IMR-90 (cell line): ENCODE measurements around the gene NGEF. TPM values are rescaled to one million over a fixed set of nuclear protein-coding genes. Genes with fewer than 3 reads are reported as not detected.

Experiments used
- ATAC-seq: fragments of 200-7000 bp; cut with Tn5 transposase; 2 replicates; pipeline ENCODE4 v1.9.1; 2020; ENCODE audit warnings: low read depth, mild to moderate bottlenecking, moderate library complexity
- BruUV-seq: library from RNA; stranded (reverse); fragments of 400-500 nt; replicated peaks from 2 replicates; lab custom pipeline; 2021; lab: Mats Ljungman, UMichigan
- CTCF ChIA-PET: fragments of 300-600 bp; formaldehyde crosslinking; extraction: SDS; loops from one replicate; lab custom pipeline; 2021; ENCODE audit warnings: antibody characterized with exemption; lab: Yijun Ruan, JAX
- POLR2A ChIA-PET: fragments of 300-600 bp; sonication (Branson Sonifier 250); formaldehyde crosslinking; loops from one replicate; lab custom pipeline; 2022; ENCODE audit warnings: antibody characterized with exemption; ENCODE audit not compliant: unreplicated experiment; lab: Charles Lee
- DNase-seq: peaks from one replicate; pipeline ENCODE4 v3.0.0; 2013
- H2AFZ ChIP-seq: replicated peaks from 2 replicates; pipeline ENCODE3; 2013; ENCODE audit warnings: low read length, mild to moderate bottlenecking; ENCODE audit not compliant: poor library complexity
- H2AK5ac ChIP-seq: 2 replicates; pipeline ENCODE4 v1.6.1; 2013; ENCODE audit warnings: low read depth, low read length, inconsistent platforms
- H2AK9ac ChIP-seq: replicated peaks from 2 replicates; pipeline ENCODE3; 2013; ENCODE audit warnings: mild to moderate bottlenecking, low read depth, low read length, moderate library complexity; ENCODE audit not compliant: poor library complexity
- H2BK120ac ChIP-seq: 2 replicates; pipeline ENCODE4 v1.6.1; 2013; ENCODE audit warnings: low read depth, low read length, inconsistent platforms
- H2BK15ac ChIP-seq: 3 replicates; pipeline ENCODE4 v1.6.1; 2013; ENCODE audit warnings: low read depth, low read length, inconsistent platforms
- H2BK20ac ChIP-seq: 2 replicates; pipeline ENCODE4 v1.6.1; 2013; ENCODE audit warnings: low read depth, mild to moderate bottlenecking, inconsistent platforms, low read length, moderate library complexity
- H2BK5ac ChIP-seq: 2 replicates; pipeline ENCODE4 v1.6.1; 2013; ENCODE audit warnings: mild to moderate bottlenecking, low read depth, low read length, inconsistent platforms; ENCODE audit not compliant: poor library complexity, severe bottlenecking
- H3K14ac ChIP-seq: replicated peaks from 2 replicates; pipeline ENCODE4 v1.6.1; 2013; ENCODE audit warnings: low read depth, low read length, inconsistent platforms
- H3K18ac ChIP-seq: 2 replicates; pipeline ENCODE4 v1.6.1; 2013; ENCODE audit warnings: low read depth, low read length, control low read depth
- H3K23ac ChIP-seq: 2 replicates; pipeline ENCODE4 v1.6.1; 2013; ENCODE audit warnings: low read depth, low read length, inconsistent platforms
- H3K27ac ChIP-seq: 2 replicates; pipeline ENCODE4 v1.5.1; 2013; ENCODE audit warnings: mild to moderate bottlenecking, control low read depth, low read length; ENCODE audit not compliant: insufficient read depth
- H3K27me3 ChIP-seq: 2 replicates; pipeline ENCODE4 v1.6.1; 2013; ENCODE audit warnings: low read length; ENCODE audit not compliant: control insufficient read depth, insufficient read depth
- H3K36me3 ChIP-seq: 2 replicates; pipeline ENCODE4 v1.6.1; 2013; ENCODE audit warnings: low read length, mixed read lengths; ENCODE audit not compliant: control insufficient read depth, insufficient read depth
- H3K4ac ChIP-seq: 2 replicates; pipeline ENCODE4 v1.6.1; 2013; ENCODE audit warnings: low read depth, low read length, inconsistent platforms
- H3K4me1 ChIP-seq: 2 replicates; pipeline ENCODE4 v1.6.1; 2013; ENCODE audit warnings: low read length, mixed read lengths; ENCODE audit not compliant: control insufficient read depth, insufficient read depth
- H3K4me2 ChIP-seq: 2 replicates; pipeline ENCODE4 v1.6.1; 2013; ENCODE audit warnings: low read depth, mild to moderate bottlenecking, control low read depth, low read length, moderate library complexity
- H3K4me3 ChIP-seq: 2 replicates; pipeline ENCODE4 v1.5.1; 2013; ENCODE audit warnings: low read depth, mild to moderate bottlenecking, control low read depth, low read length, moderate library complexity; ENCODE audit not compliant: insufficient read depth
- H3K56ac ChIP-seq: 2 replicates; pipeline ENCODE4 v1.6.1; 2013; ENCODE audit warnings: low read length, inconsistent platforms; ENCODE audit not compliant: insufficient read depth; ENCODE audit errors: extremely low read depth
- H3K79me1 ChIP-seq, 2 experiments: 2 replicates each; pipeline ENCODE4 v1.6.1; 2013; ENCODE audit warnings: low read length in 2 of 2, inconsistent platforms in 1 of 2, low read depth in 1 of 2
- H3K9ac ChIP-seq: 2 replicates; pipeline ENCODE4 v1.6.1; 2013; ENCODE audit warnings: low read depth, low read length, control low read depth
- H3K9me1 ChIP-seq: 2 replicates; pipeline ENCODE4 v1.6.1; 2013; ENCODE audit warnings: low read length, inconsistent platforms; ENCODE audit not compliant: insufficient read depth
- H3K9me3 ChIP-seq: 2 replicates; pipeline ENCODE4 v1.6.1; 2013; ENCODE audit warnings: low read length; ENCODE audit not compliant: control insufficient read depth, insufficient read depth
- H4K20me1 ChIP-seq: 2 replicates; pipeline ENCODE4 v1.6.1; 2013; ENCODE audit warnings: low read length, inconsistent platforms; ENCODE audit not compliant: insufficient read depth
- H4K5ac ChIP-seq: 2 replicates; pipeline ENCODE4 v1.6.1; 2013; ENCODE audit warnings: mild to moderate bottlenecking, low read depth, low read length, control low read depth
- H4K8ac ChIP-seq, 2 experiments: 2 replicates each; pipeline ENCODE4 v1.6.1; 2013; ENCODE audit warnings: low read depth in 2 of 2, low read length in 2 of 2, control low read depth in 1 of 2, inconsistent platforms in 1 of 2
- H4K91ac ChIP-seq: 2 replicates; pipeline ENCODE4 v1.6.1; 2013; ENCODE audit warnings: low read depth, low read length, inconsistent platforms; ENCODE audit not compliant: insufficient read depth
- BHLHE40 ChIP-seq: fragments of 150-350 bp; IDR thresholded peaks from 2 replicates; pipeline ENCODE4 v1.6.1; 2016; ENCODE audit warnings: mild to moderate bottlenecking, low read depth, low read length
- CEBPB ChIP-seq: IDR thresholded peaks from 2 replicates; pipeline ENCODE4 v1.6.1; 2012; ENCODE audit warnings: low read depth, low read length, improper control_type of control experiment
- CHD1 ChIP-seq: IDR thresholded peaks from 2 replicates; pipeline ENCODE4 v1.6.1; 2012; ENCODE audit warnings: low read depth, low read length, improper control_type of control experiment
- FOS ChIP-seq: fragments of 150-350 bp; IDR thresholded peaks from 2 replicates; pipeline ENCODE4 v1.6.1; 2016; ENCODE audit warnings: low read depth, low read length
- MAFK ChIP-seq: IDR thresholded peaks from 2 replicates; pipeline ENCODE4 v1.6.1; 2012; ENCODE audit warnings: low read depth, low read length, improper control_type of control experiment
- MAZ ChIP-seq: IDR thresholded peaks from 2 replicates; pipeline ENCODE4 v1.6.1; 2012; ENCODE audit warnings: low read depth, mild to moderate bottlenecking, low read length, improper control_type of control experiment, moderate library complexity, borderline replicate concordance
- MXI1 ChIP-seq: IDR thresholded peaks from 2 replicates; pipeline ENCODE4 v1.6.1; 2012; ENCODE audit warnings: low read depth, mild to moderate bottlenecking, low read length, moderate library complexity, borderline replicate concordance
- NFE2L2 ChIP-seq: fragments of 150-350 bp; IDR thresholded peaks from 2 replicates; pipeline ENCODE4 v1.6.1; 2016; ENCODE audit warnings: low read depth, mild to moderate bottlenecking, low read length
- POLR2A ChIP-seq: IDR thresholded peaks from 2 replicates; pipeline ENCODE4 v1.6.1; 2012; ENCODE audit warnings: mild to moderate bottlenecking, low read depth, low read length
- RAD21 ChIP-seq: IDR thresholded peaks from 2 replicates; pipeline ENCODE4 v1.6.1; 2012; ENCODE audit warnings: low read length, improper control_type of control experiment
- RCOR1 ChIP-seq: IDR thresholded peaks from 2 replicates; pipeline ENCODE4 v1.6.1; 2012; ENCODE audit warnings: mild to moderate bottlenecking, low read length, improper control_type of control experiment; ENCODE audit not compliant: insufficient replicate concordance
- RFX5 ChIP-seq: IDR thresholded peaks from 2 replicates; pipeline ENCODE4 v1.8.0; 2012; ENCODE audit warnings: low read depth, mild to moderate bottlenecking, low read length, moderate library complexity
- SMC3 ChIP-seq: fragments of 150-350 bp; IDR thresholded peaks from 2 replicates; pipeline ENCODE4 v1.6.1; 2016; ENCODE audit warnings: low read depth, mild to moderate bottlenecking, antibody characterized with exemption, low read length, moderate library complexity
- WGBS, 2 experiments: methylation state at CpG; one replicate each; pipeline versions ENCODE4 v1.1.5 to v1.1.7; 2013; ENCODE audit warnings: missing lambda C conversion rate in 2 of 2; ENCODE audit not compliant: insufficient read length in 1 of 2; ENCODE audit errors: extremely low coverage in 2 of 2; 5-methylcytosine and 5-hydroxymethylcytosine counted together
- dilution Hi-C: fragments of 300-500 bp; cut with HindIII; formaldehyde crosslinking; loops from one replicate; pipeline ENCODE4 v1.14.3; 2018; ENCODE audit warnings: low sequenced_read_pairs; ENCODE audit not compliant: unreplicated experiment
- in situ Hi-C: fragments of 300-500 bp; cut with MboI; formaldehyde crosslinking; loops from 3 replicates; pipeline ENCODE4 v1.14.3; 2019; ENCODE audit warnings: low sequenced_read_pairs, inconsistent platforms, mixed read lengths
- intact Hi-C: fragments of 100-400 bp; cut with micrococcal nuclease; formaldehyde crosslinking; loops from 2 replicates; pipeline ENCODE4 v1.10.0; 2022
- polyA plus RNA-seq, 3 experiments: library from polyadenylated mRNA; depleted of rRNA; stranded (reverse); fragments of >200 nt; gene quantifications; 2 replicates each; pipeline ENCODE4 v1.2.3, GENCODE V29; 2012; ENCODE audit warnings: low replicate concordance in 1 of 3
- total RNA-seq: library from RNA; depleted of rRNA; stranded (reverse); fragments of >200 nt; gene quantifications from 2 replicates; pipeline ENCODE4 v1.2.3, GENCODE V29; 2012
- TF ChIP-seq, protein P1 (sequence below): fragments of 150-350 bp; IDR thresholded peaks from 2 replicates; pipeline ENCODE4 v1.6.1; 2016; ENCODE audit warnings: low read depth, mild to moderate bottlenecking, low read length, moderate library complexity, borderline replicate concordance
- TF ChIP-seq, protein P2 (sequence below): fragments of 150-350 bp; IDR thresholded peaks from 2 replicates; pipeline ENCODE4 v1.6.1; 2017; ENCODE audit warnings: mild to moderate bottlenecking, antibody characterized with exemption, low read length, low read depth

The NGEF gene
- total and polyA plus RNA-seq, 2 of the 4 experiments (the other 2 are of a cell fraction) = 1.1 to 1.7 TPM

DNA sequence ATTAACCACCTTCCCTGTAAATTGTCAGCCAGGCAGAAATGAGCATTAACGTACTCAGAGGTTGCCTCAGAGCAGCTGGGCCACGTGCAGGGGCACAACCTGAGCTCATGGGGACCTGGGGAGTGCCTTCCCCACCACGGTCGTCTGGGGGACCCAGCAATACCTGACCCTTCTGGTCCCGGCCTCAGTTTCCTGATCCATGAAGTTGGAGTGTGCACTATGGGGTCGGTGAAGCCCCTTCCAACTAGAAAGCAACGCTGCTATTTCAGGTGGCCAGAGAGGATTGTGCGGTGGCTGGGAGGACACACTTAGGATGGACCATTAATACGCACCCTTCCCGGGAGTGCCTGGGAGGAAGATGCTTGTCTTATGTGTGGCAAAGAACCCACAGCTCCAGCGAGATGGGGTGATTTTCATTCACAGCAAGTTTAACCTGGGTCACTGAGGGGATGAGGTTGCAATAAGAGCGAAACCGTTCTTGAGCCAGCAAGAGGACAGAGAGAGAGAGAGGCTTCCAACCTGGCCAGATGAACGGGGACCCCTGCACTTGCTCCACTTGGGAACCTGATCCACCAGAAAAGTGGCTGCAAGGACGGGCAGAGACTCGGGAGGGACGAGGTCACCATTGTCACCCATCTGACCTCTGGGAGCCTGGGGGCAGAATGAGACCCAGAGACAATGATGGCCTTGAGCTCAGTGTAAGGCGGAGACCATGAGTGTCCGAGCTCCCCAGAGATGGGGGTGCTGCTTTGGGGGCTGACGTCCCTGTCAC lies 36.2 kb downstream of the NGEF start:
- Histone ChIP-seq H2AFZ (no peak overlapping the region), H3K14ac (no peak overlapping the region), H3K4me3 (no peak overlapping the region), H3K4me2 (no peak overlapping the region), H4K8ac (no peak overlapping the region), H3K9me1 (no peaks in the 10 kb centered on the region; the same call in 1 of the 2 replicates), H3K9me3 (peaks cover 2% of the 10 kb centered on the region; the same call in 1 of the 2 replicates), H2BK5ac (no peak overlapping the region), H2BK120ac (no peak overlapping the region), H3K4ac (no peak overlapping the region), H4K20me1 (no peaks in the 10 kb centered on the region), H3K23ac (no peak overlapping the region), H3K36me3 (no peaks in the 10 kb centered on the region), H2BK20ac (no peak overlapping the region), H3K27ac (no peak overlapping the region), H3K4me1 (peaks cover 3% of the 10 kb centered on the region; the same call in 1 of the 2 replicates), H3K79me1 (no peaks in the 10 kb centered on the region), H4K5ac (no peak overlapping the region), H4K91ac (no peak overlapping the region), H3K18ac (no peak overlapping the region), H2AK5ac (no peak overlapping the region), H2BK15ac (no peak overlapping the region), H3K56ac (no peak overlapping the region), H3K9ac (no peak overlapping the region), H2AK9ac (no peak overlapping the region), H3K27me3 (peaks cover 24% of the 10 kb centered on the region)
- WGBS, 2 experiments = 69% methylated on average over 4 of the region's 20 CpGs; no CpG with 5 or more reads in 1 of the 2 experiments
- in situ Hi-C loops (no loop called here), dilution Hi-C loops (no loop called here), intact Hi-C loops (no loop called here)
- ATAC-seq = no peak
- ChIA-PET POLR2A (no interaction called here), CTCF (no interaction called here)
- DNase-seq = no peak
- no TSS peak for BruUV-seq
- TF ChIP-seq FOS = no peak
- no peak for TF ChIP-seq CEBPB
- TF ChIP-seq RAD21 = no peak
- no peak for TF ChIP-seq SMC3
- TF ChIP-seq, protein P1, sequence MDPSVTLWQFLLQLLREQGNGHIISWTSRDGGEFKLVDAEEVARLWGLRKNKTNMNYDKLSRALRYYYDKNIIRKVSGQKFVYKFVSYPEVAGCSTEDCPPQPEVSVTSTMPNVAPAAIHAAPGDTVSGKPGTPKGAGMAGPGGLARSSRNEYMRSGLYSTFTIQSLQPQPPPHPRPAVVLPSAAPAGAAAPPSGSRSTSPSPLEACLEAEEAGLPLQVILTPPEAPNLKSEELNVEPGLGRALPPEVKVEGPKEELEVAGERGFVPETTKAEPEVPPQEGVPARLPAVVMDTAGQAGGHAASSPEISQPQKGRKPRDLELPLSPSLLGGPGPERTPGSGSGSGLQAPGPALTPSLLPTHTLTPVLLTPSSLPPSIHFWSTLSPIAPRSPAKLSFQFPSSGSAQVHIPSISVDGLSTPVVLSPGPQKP = no peak
- no peak for TF ChIP-seq NFE2L2
- no peak for TF ChIP-seq MXI1
- TF ChIP-seq CHD1 = no peak
- TF ChIP-seq RFX5 = no peak
- TF ChIP-seq POLR2A = no peak
- no peak for TF ChIP-seq BHLHE40
- no peak for TF ChIP-seq MAZ
- no peak for TF ChIP-seq RCOR1
- no peak for TF ChIP-seq MAFK
- TF ChIP-seq, protein P2, sequence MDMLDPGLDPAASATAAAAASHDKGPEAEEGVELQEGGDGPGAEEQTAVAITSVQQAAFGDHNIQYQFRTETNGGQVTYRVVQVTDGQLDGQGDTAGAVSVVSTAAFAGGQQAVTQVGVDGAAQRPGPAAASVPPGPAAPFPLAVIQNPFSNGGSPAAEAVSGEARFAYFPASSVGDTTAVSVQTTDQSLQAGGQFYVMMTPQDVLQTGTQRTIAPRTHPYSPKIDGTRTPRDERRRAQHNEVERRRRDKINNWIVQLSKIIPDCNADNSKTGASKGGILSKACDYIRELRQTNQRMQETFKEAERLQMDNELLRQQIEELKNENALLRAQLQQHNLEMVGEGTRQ = no peak
